HL-60 (cell line): ENCODE data around the gene LYPD5.

Experiments
- DNase-seq, 2 experiments: peaks; one replicate each; pipeline ENCODE4 v3.0.0-alpha.2; 2010 to 2020; ENCODE audit warnings: low read depth in 1 of 2, low spot score in 1 of 2
- H3K27ac ChIP-seq: fragments of 250-450 bp; sonication (Bioruptor Pico); replicated peaks from 2 replicates; pipeline ENCODE4 v1.5.1; 2020; ENCODE audit warnings: mild to moderate bottlenecking, moderate library complexity
- H3K27me3 ChIP-seq: fragments of 250-450 bp; sonication (Bioruptor Pico); 2 replicates; pipeline ENCODE4 v1.5.1; 2021; ENCODE audit warnings: mild to moderate bottlenecking, moderate library complexity; ENCODE audit not compliant: insufficient read depth, poor library complexity, severe bottlenecking
- H3K4me3 ChIP-seq: replicated peaks from 2 replicates; pipeline ENCODE4 v1.5.1; 2011; ENCODE audit warnings: mild to moderate bottlenecking, control low read depth, low read length; ENCODE audit not compliant: insufficient read depth
- CTCF ChIP-seq: IDR thresholded peaks from one replicate; pipeline ENCODE4 v1.5.1; 2011; ENCODE audit warnings: low read length, control low read depth, inconsistent platforms; ENCODE audit not compliant: insufficient read depth
- GABPA ChIP-seq: IDR thresholded peaks from 2 replicates; pipeline ENCODE4 v1.6.1; 2012; ENCODE audit warnings: low read depth
- POLR2AphosphoS5 ChIP-seq: IDR thresholded peaks from 2 replicates; pipeline ENCODE4 v1.6.1; 2012; ENCODE audit warnings: low read depth
- REST ChIP-seq: IDR thresholded peaks from 2 replicates; pipeline ENCODE4 v1.6.1; 2012; ENCODE audit warnings: low read depth; ENCODE audit not compliant: insufficient replicate concordance
- SPI1 ChIP-seq: IDR thresholded peaks from 2 replicates; pipeline ENCODE4 v1.6.1; 2012; ENCODE audit warnings: low read depth, mild to moderate bottlenecking, borderline replicate concordance

LYPD5 gene

GRCh38 chr19:43755256-43755801, 46.9 kb downstream of the LYPD5 start:
- TF ChIP-seq GABPA (no peak), POLR2AphosphoS5 (no peak), CTCF (no peak), SPI1 (peak; percentile 18; the same call in 1 of the 2 replicates), REST (no peak)
- Histone ChIP-seq H3K27me3 (no peaks in the 10 kb centered on the region), H3K4me3 (peak overlapping the region; percentile 82), H3K27ac (peak overlapping the region; percentile 99)
- DNase-seq: peak; percentile 78 to 88

- Histone ChIP-seq H3K27me3 (no peaks in the 10 kb centered on the region), H3K4me3 (peak within 1 kb of the TSS; percentile 82), H3K27ac (peak within 1 kb of the TSS; percentile 99)
- DNase-seq: peak; percentile 96 to 98
- no peak for TF ChIP-seq SPI1
- TF ChIP-seq GABPA: no peak
- TF ChIP-seq CTCF: no peak
- TF ChIP-seq POLR2AphosphoS5: peak; percentile 73
- peak; percentile 75 for TF ChIP-seq REST
These were observed 47.6 kb downstream of the LYPD5 start, which contains the start of gene SMG9 for GRCh38 chr19:43754503-43755255. TSS of gene SMG9 (minus strand) at chr19:43754962. CDS start at chr19:43750741, 4,221 bp downstream.

- no peak for TF ChIP-seq SPI1
- no peak for TF ChIP-seq POLR2AphosphoS5
- TF ChIP-seq REST: no peak
- no peak for TF ChIP-seq CTCF
- TF ChIP-seq GABPA: no peak
- H3K4me3 ChIP-seq: peak overlapping the region; percentile 82
- no peaks in the 10 kb centered on the region for H3K27me3 ChIP-seq
- peak overlapping the region; percentile 99 for H3K27ac ChIP-seq
- DNase-seq: no peak
These were observed 48.1 kb downstream of the LYPD5 start for GRCh38 chr19:43754253-43754502.
